ENCODE results near the gene C20orf144. TPM values are rescaled to one million over a fixed set of nuclear protein-coding genes. Genes with fewer than 3 reads are reported as not detected.
"Not testable (repeated sequence)": the region's sequence is repeated elsewhere in the genome, so short reads cannot be mapped to it uniquely, and the experiment has no call there.

C20orf144 gene
- total and polyA plus RNA-seq, 8 donors, result 0.19 to 0.31 TPM; not detected in 6

GRCh38 chr20:33644313-33645071 lies 17.6 kb upstream of the C20orf144 start:
- intact Hi-C loops (cut with DNase I; ENCODE audit: low total_unique reads), result no loop called here
- no peak for DNase-seq

GRCh38 chr20:33645072-33645358 lies 17.1 kb upstream of the C20orf144 start:
- DNase-seq, result no peak
- WGBS, 5 donors, result 67 to 82% (median 75%) methylated on average over 4 of the region's 4 CpGs
- Histone ChIP-seq H3K27ac (no peak overlapping the region), H3K36me3 (peaks cover 22 to 62% (median 60%) of the 10 kb centered on the region in 4 donors), H3K9me3 (no peaks in the 10 kb centered on the region), H3K4me1 (peaks cover 27 to 37% (median 36%) of the 10 kb centered on the region in 4 donors), H3K4me3 (no peak overlapping the region), H3K27me3 (no peaks in the 10 kb centered on the region)
- TF ChIP-seq POLR2AphosphoS5 (IDR thresholded peaks at IDR 0.05) (no peak), CTCF (IDR thresholded peaks at IDR 0.05) (no peak), EP300 (IDR thresholded peaks at IDR 0.05) (no peak), POLR2A (IDR thresholded peaks at IDR 0.05) (no peak)
- intact Hi-C loops (cut with DNase I; ENCODE audit: low total_unique reads), result no loop called here

More at GRCh38 chr20:33644313-33645071, 17.6 kb upstream of the C20orf144 start:
- Histone ChIP-seq H3K27ac (no peak overlapping the region), H3K4me3 (no peak overlapping the region), H3K36me3 (peaks cover 22 to 67% (median 65%) of the 10 kb centered on the region in 4 donors), H3K27me3 (no peaks in the 10 kb centered on the region), H3K9me3 (no peaks in the 10 kb centered on the region), H3K4me1 (peaks cover 23 to 35% (median 33%) of the 10 kb centered on the region in 4 donors)
- TF ChIP-seq POLR2A (IDR thresholded peaks at IDR 0.05), result no peak
- TF ChIP-seq POLR2AphosphoS5 (IDR thresholded peaks at IDR 0.05), result no peak
- no peak for TF ChIP-seq CTCF (IDR thresholded peaks at IDR 0.05)
- TF ChIP-seq EP300 (IDR thresholded peaks at IDR 0.05), result no peak
- 90 to 94% (median 94%) methylated on average over 26 to 28 of the region's 28 CpGs for WGBS, 5 donors

GRCh38 chr20:33645396-33645795 lies 16.7 kb upstream of the C20orf144 start:
- 85 to 98% (median 91%) methylated on average over 2 of the region's 2 CpGs for WGBS, 5 donors
- peaks cover 27 to 38% (median 36%) of the 10 kb centered on the region in 4 donors for H3K4me1 ChIP-seq
- no peaks in the 10 kb centered on the region for H3K27me3 ChIP-seq
- intact Hi-C loops (cut with DNase I; ENCODE audit: low total_unique reads), result no loop called here
- no peak overlapping the region for H3K27ac ChIP-seq
- peaks cover 18 to 58% (median 56%) of the 10 kb centered on the region in 4 donors for H3K36me3 ChIP-seq
- TF ChIP-seq CTCF (IDR thresholded peaks at IDR 0.05) (no peak), POLR2AphosphoS5 (IDR thresholded peaks at IDR 0.05) (no peak), POLR2A (IDR thresholded peaks at IDR 0.05) (no peak), EP300 (IDR thresholded peaks at IDR 0.05) (no peak)
- no peak overlapping the region for H3K4me3 ChIP-seq
- no peaks in the 10 kb centered on the region for H3K9me3 ChIP-seq
- DNase-seq, result no peak

GRCh38 chr20:33646191-33646590 lies 15.9 kb upstream of the C20orf144 start:
- 84 to 94% (median 87%) methylated on average over 5 of the region's 5 CpGs for WGBS, 5 donors
- no peak for DNase-seq
- no peak for TF ChIP-seq EP300 (IDR thresholded peaks at IDR 0.05)
- TF ChIP-seq POLR2A (IDR thresholded peaks at IDR 0.05), result no peak
- no peak for TF ChIP-seq CTCF (IDR thresholded peaks at IDR 0.05)
- TF ChIP-seq POLR2AphosphoS5 (IDR thresholded peaks at IDR 0.05), result no peak
- Histone ChIP-seq H3K4me1 (peaks cover 31 to 40% (median 39%) of the 10 kb centered on the region in 4 donors), H3K4me3 (no peak overlapping the region), H3K27me3 (no peaks in the 10 kb centered on the region), H3K36me3 (peaks cover 13 to 50% (median 48%) of the 10 kb centered on the region in 4 donors), H3K27ac (peak overlapping the region in 2 of 5 donors; percentile 11 to 78), H3K9me3 (no peaks in the 10 kb centered on the region)
- intact Hi-C loops (cut with DNase I; ENCODE audit: low total_unique reads), result no loop called here

GRCh38 chr20:33646959-33647602 lies 15.0 kb upstream of the C20orf144 start:
- intact Hi-C loops (cut with DNase I; ENCODE audit: low total_unique reads); DNase-seq; H3K9me3 ChIP-seq; H3K27me3 ChIP-seq: not testable (repeated sequence)
- peaks cover 13 to 42% (median 40%) of the 10 kb centered on the region in 4 donors for H3K36me3 ChIP-seq
- H3K27ac ChIP-seq, result peak overlapping the region; percentile 68 to 78 (median 74)
- peaks cover 37 to 49% (median 45%) of the 10 kb centered on the region in 4 donors for H3K4me1 ChIP-seq
- H3K4me3 ChIP-seq, result peak overlapping the region in 1 of 4 donors; percentile 4
- WGBS, 5 donors, result 39 to 50% (median 49%) methylated on average over 14 of the region's 14 CpGs
